RWPE2 (cell line): ENCODE measurements around the gene TUBGCP3.

Experiments
- ATAC-seq: fragments of 200-7000 bp; cut with Tn5 transposase; 3 replicates; pipeline ENCODE4 v1.9.1; 2021; ENCODE audit warnings: low read depth
- DNase-seq: peaks from one replicate; pipeline ENCODE4 v3.0.0-alpha.2; 2020; ENCODE audit warnings: low spot score
- H3K27ac ChIP-seq: fragments of 450-650 bp; 2 replicates; pipeline ENCODE4 v1.5.1; 2017; ENCODE audit warnings: mild to moderate bottlenecking; ENCODE audit not compliant: poor library complexity, severe bottlenecking
- H3K27me3 ChIP-seq: fragments of 250-450 bp; sonication (Bioruptor Pico); 2 replicates; pipeline ENCODE4 v1.5.1; 2021; ENCODE audit warnings: mild to moderate bottlenecking, moderate library complexity; ENCODE audit not compliant: insufficient read depth, poor library complexity, severe bottlenecking
- H3K36me3 ChIP-seq: fragments of 250-450 bp; sonication (Bioruptor Pico); 2 replicates; pipeline ENCODE4 v1.5.1; 2020; ENCODE audit warnings: low read depth, mild to moderate bottlenecking, moderate library complexity
- H3K4me1 ChIP-seq: fragments of 250-450 bp; sonication (Bioruptor Pico); 2 replicates; pipeline ENCODE4 v1.5.1; 2021; ENCODE audit warnings: mild to moderate bottlenecking, moderate library complexity; ENCODE audit not compliant: insufficient read depth, poor library complexity, severe bottlenecking
- H3K4me3 ChIP-seq: fragments of 250-450 bp; sonication (Bioruptor Pico); 2 replicates; pipeline ENCODE4 v1.5.1; 2021; ENCODE audit warnings: mild to moderate bottlenecking, moderate library complexity; ENCODE audit not compliant: severe bottlenecking
- H3K9me3 ChIP-seq: fragments of 250-450 bp; sonication (Bioruptor Pico); 2 replicates; pipeline ENCODE4 v1.5.1; 2021; ENCODE audit warnings: mild to moderate bottlenecking, moderate library complexity; ENCODE audit not compliant: severe bottlenecking
- TF ChIP-seq, protein P1 (sequence below): fragments of 450-650 bp; IDR thresholded peaks from one replicate; pipeline ENCODE4 v1.5.1; 2017; ENCODE audit warnings: mild to moderate bottlenecking, moderate library complexity; ENCODE audit not compliant: poor library complexity, severe bottlenecking

Gene TUBGCP3

DNA sequence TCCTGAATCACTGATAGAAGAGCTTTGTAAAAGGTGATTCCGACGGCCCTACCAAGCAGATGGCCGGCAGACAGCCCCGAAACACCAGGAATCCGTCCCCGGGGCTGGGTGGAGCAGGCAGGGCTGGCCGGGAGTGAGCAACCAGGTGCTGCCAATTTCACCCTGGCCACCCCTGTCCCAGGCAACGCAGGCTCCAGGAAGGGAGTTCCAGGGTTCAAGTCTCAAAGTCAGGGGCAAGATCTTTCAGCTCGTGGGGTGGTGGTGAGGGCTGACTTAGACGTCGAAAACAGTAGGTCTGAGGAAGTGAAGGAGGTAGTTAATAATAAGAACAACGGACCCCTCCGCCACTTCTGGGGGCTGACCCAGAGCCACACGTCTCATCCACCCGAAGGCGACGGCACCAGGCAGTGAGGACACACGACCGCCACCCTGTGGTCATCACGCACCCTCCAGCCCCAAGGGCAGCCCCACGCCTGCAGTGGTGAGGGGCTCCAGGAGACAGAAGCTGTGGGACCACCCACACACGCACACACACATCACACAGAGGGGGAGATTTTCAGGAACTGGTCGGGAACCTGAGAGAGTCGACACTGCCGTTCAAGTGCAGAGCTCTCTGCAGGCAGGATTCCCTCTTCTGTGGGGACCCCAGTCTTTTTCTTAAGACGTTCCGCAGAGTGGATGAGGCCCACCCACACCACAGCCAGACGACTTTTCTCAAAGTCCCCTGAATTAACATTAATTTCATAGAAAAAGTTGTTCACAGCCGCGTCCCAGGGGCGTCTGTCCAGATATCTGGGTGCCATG is 144.6 kb downstream of the TUBGCP3 start:
- Histone ChIP-seq H3K27me3 (peaks cover 12% of the 10 kb centered on the region), H3K4me1 (no peaks in the 10 kb centered on the region), H3K27ac (no peak overlapping the region), H3K36me3 (no peaks in the 10 kb centered on the region), H3K9me3 (no peaks in the 10 kb centered on the region), H3K4me3 (no peak overlapping the region)
- ATAC-seq: no peak
- TF ChIP-seq, protein P1, sequence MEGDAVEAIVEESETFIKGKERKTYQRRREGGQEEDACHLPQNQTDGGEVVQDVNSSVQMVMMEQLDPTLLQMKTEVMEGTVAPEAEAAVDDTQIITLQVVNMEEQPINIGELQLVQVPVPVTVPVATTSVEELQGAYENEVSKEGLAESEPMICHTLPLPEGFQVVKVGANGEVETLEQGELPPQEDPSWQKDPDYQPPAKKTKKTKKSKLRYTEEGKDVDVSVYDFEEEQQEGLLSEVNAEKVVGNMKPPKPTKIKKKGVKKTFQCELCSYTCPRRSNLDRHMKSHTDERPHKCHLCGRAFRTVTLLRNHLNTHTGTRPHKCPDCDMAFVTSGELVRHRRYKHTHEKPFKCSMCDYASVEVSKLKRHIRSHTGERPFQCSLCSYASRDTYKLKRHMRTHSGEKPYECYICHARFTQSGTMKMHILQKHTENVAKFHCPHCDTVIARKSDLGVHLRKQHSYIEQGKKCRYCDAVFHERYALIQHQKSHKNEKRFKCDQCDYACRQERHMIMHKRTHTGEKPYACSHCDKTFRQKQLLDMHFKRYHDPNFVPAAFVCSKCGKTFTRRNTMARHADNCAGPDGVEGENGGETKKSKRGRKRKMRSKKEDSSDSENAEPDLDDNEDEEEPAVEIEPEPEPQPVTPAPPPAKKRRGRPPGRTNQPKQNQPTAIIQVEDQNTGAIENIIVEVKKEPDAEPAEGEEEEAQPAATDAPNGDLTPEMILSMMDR: no peak
- DNase-seq: no peak

DNA sequence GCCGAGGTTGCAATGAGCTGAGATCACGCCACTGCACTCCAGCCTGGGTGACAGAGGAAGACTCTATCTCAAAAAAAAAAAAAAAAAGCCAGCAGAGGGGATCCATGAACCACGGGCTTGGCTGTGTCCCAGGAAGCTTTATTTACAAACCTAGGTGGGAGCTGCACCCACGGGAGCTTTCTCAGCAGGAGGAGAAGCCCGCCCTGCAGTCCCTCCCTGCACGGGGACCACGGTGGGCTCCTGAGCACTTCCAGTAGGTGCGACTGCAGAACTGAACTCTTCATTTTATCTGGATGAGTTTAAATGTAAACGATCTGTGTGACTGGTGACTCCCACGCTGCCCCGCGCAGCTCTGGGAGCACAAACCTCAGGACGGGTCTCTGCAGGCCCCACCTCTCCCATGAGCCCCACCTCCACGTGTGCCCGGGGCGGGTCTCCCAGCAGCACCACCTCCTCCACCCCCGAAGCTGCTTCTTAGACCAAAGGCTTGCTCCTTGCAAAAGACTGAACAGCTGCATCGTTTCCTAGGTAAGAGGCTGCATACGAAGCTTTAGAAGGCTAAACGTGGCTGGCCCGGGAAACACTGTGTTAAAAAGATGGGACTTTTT is 145.4 kb downstream of the TUBGCP3 start:
- H3K4me3 ChIP-seq: no peak overlapping the region
- H3K9me3 ChIP-seq: no peaks in the 10 kb centered on the region
- H3K36me3 ChIP-seq: no peaks in the 10 kb centered on the region
- no peaks in the 10 kb centered on the region for H3K4me1 ChIP-seq
- peaks cover 12% of the 10 kb centered on the region for H3K27me3 ChIP-seq
- no peak for DNase-seq
- TF ChIP-seq, protein P1: no peak
- H3K27ac ChIP-seq: no peak overlapping the region
- peak; percentile 62 for ATAC-seq

DNA sequence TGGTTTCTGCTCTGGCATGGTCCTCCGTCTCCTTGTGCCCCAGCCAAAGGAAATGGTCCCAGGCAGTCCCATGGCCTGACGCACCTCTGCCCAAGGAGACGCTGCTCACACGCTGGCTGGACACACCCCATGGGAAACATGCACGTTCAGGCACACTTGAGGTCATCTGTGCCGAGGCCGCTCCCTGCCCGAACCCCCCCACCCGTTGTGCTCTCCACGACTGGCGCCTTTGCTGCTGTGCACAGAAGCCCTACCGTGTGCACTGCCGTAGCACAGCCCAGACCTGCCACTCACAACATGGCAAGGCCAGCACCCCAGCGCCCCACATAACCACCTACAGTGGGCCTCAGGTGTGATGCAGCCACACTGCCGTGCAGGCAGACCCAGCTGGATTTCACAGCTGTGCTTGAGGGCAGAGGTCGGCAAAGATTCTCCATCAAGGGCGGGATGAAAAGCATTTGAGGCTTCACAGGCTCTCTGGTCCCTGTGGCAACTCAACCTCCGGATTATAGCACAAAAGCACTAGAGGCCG is 146.1 kb downstream of the TUBGCP3 start:
- H3K4me1 ChIP-seq: no peaks in the 10 kb centered on the region
- H3K9me3 ChIP-seq: no peaks in the 10 kb centered on the region
- no peak for DNase-seq
- H3K36me3 ChIP-seq: no peaks in the 10 kb centered on the region
- H3K27me3 ChIP-seq: peaks cover 12% of the 10 kb centered on the region
- no peak for ATAC-seq
- no peak overlapping the region for H3K27ac ChIP-seq
- no peak overlapping the region for H3K4me3 ChIP-seq
- TF ChIP-seq, protein P1: no peak

DNA sequence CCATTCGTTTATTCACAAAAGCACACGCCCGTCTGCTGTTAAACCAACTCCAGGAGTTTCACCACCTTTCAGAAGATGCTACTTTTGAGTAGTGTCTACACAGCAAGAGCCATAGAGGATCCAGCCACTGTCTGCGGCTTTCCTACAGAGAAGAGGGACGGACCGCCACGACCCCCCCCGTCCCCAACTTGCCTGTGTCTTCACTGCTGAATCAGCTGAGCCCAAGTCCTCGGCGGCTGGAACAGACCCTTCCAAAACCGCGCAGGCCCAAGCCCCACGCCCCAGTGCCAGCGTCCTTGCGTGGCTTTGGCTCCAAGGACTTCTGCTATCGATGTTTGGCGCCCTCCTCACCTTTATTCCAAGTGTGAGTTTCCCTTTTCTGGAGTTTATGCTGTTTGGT is 146.7 kb downstream of the TUBGCP3 start:
- Histone ChIP-seq H3K9me3 (no peaks in the 10 kb centered on the region), H3K36me3 (no peaks in the 10 kb centered on the region), H3K27ac (no peak overlapping the region), H3K4me3 (no peak overlapping the region), H3K27me3 (peaks cover 12% of the 10 kb centered on the region), H3K4me1 (no peaks in the 10 kb centered on the region)
- TF ChIP-seq, protein P1: no peak
- ATAC-seq: no peak
- DNase-seq: no peak
